Activated T-cell treated with anti-CD3 and anti-CD28 coated beads, Interleukin-2, amount 50 U/mL, for 24 hours (primary cell): ENCODE results near the gene NAALADL2.
"Not testable (repeated sequence)": the region's sequence is repeated elsewhere in the genome, so short reads cannot be mapped to it uniquely, and the experiment has no call there.

ENCODE experiments used
- DNase-seq: peaks from one replicate; pipeline ENCODE4 v3.0.0-alpha.2; 2020
- H3K27ac Mint-ChIP-seq: 2 replicates; pipeline ENCODE4 v1.8.0; 2020; ENCODE audit warnings: mild to moderate bottlenecking, mixed read lengths
- H3K27me3 Mint-ChIP-seq: 2 replicates; pipeline ENCODE4 v1.8.0; 2020; ENCODE audit warnings: mixed read lengths
- H3K36me3 Mint-ChIP-seq: 2 replicates; pipeline ENCODE4 v1.8.0; 2020; ENCODE audit warnings: low read depth, mixed read lengths
- H3K4me1 Mint-ChIP-seq: 2 replicates; pipeline ENCODE4 v1.8.0; 2020; ENCODE audit warnings: low read depth, mixed read lengths
- H3K4me3 Mint-ChIP-seq: 2 replicates; pipeline ENCODE4 v1.8.0; 2020; ENCODE audit warnings: mild to moderate bottlenecking, moderate library complexity, mixed read lengths
- H3K9me3 Mint-ChIP-seq: 2 replicates; pipeline ENCODE4 v1.8.0; 2020; ENCODE audit warnings: mixed read lengths

NAALADL2 gene

GRCh38 chr3:175486255-175486654 lies 627.1 kb downstream of the NAALADL2 start:
- Mint-ChIP-seq H3K27me3 (no peaks in the 10 kb centered on the region), H3K27ac (no peak overlapping the region), H3K4me3 (no peak overlapping the region), H3K9me3 (no peaks in the 10 kb centered on the region), H3K4me1 (no peaks in the 10 kb centered on the region), H3K36me3 (no peaks in the 10 kb centered on the region)
- DNase-seq: no peak

GRCh38 chr3:175489406-175489805 lies 630.3 kb downstream of the NAALADL2 start:
- no peaks in the 10 kb centered on the region for H3K36me3 Mint-ChIP-seq
- no peak for DNase-seq
- H3K4me1 Mint-ChIP-seq: no peaks in the 10 kb centered on the region
- H3K4me3 Mint-ChIP-seq: no peak overlapping the region
- no peaks in the 10 kb centered on the region for H3K27me3 Mint-ChIP-seq
- H3K27ac Mint-ChIP-seq: no peak overlapping the region
- no peaks in the 10 kb centered on the region for H3K9me3 Mint-ChIP-seq

- peaks cover 2% of the 10 kb centered on the region for H3K9me3 Mint-ChIP-seq
- no peak for DNase-seq
- no peaks in the 10 kb centered on the region for H3K27me3 Mint-ChIP-seq
- no peak overlapping the region for H3K27ac Mint-ChIP-seq
- H3K36me3 Mint-ChIP-seq: no peaks in the 10 kb centered on the region
- no peak overlapping the region for H3K4me3 Mint-ChIP-seq
- no peaks in the 10 kb centered on the region for H3K4me1 Mint-ChIP-seq
Measured at GRCh38 chr3:175493301-175493700, 634.2 kb downstream of the NAALADL2 start.

- DNase-seq: no peak
- Mint-ChIP-seq H3K27me3 (no peaks in the 10 kb centered on the region), H3K4me3 (no peak overlapping the region), H3K9me3 (peaks cover 2% of the 10 kb centered on the region), H3K36me3 (no peaks in the 10 kb centered on the region), H3K4me1 (no peaks in the 10 kb centered on the region), H3K27ac (no peak overlapping the region)
Measured at GRCh38 chr3:175495331-175495730, 636.2 kb downstream of the NAALADL2 start.

GRCh38 chr3:175502155-175502554 lies 643.0 kb downstream of the NAALADL2 start:
- H3K9me3 Mint-ChIP-seq: peaks cover 5% of the 10 kb centered on the region
- no peak overlapping the region for H3K4me3 Mint-ChIP-seq
- H3K27ac Mint-ChIP-seq: no peak overlapping the region
- H3K36me3 Mint-ChIP-seq: no peaks in the 10 kb centered on the region
- H3K27me3 Mint-ChIP-seq: no peaks in the 10 kb centered on the region
- no peak for DNase-seq
- no peaks in the 10 kb centered on the region for H3K4me1 Mint-ChIP-seq

GRCh38 chr3:175511219-175511785 lies 652.2 kb downstream of the NAALADL2 start:
- H3K36me3 Mint-ChIP-seq: no peaks in the 10 kb centered on the region
- H3K9me3 Mint-ChIP-seq: peaks cover 5% of the 10 kb centered on the region
- no peak overlapping the region for H3K27ac Mint-ChIP-seq
- DNase-seq: no peak
- H3K4me1 Mint-ChIP-seq: no peaks in the 10 kb centered on the region
- H3K27me3 Mint-ChIP-seq: no peaks in the 10 kb centered on the region
- no peak overlapping the region for H3K4me3 Mint-ChIP-seq

GRCh38 chr3:175512700-175513099 lies 653.6 kb downstream of the NAALADL2 start:
- Mint-ChIP-seq H3K9me3 (peaks cover 5% of the 10 kb centered on the region), H3K27me3 (no peaks in the 10 kb centered on the region), H3K4me3 (no peak overlapping the region), H3K27ac (no peak overlapping the region), H3K4me1 (no peaks in the 10 kb centered on the region), H3K36me3 (no peaks in the 10 kb centered on the region)
- DNase-seq: no peak

GRCh38 chr3:175518459-175518858 lies 659.3 kb downstream of the NAALADL2 start:
- Mint-ChIP-seq H3K4me1 (no peaks in the 10 kb centered on the region), H3K36me3 (no peaks in the 10 kb centered on the region), H3K27ac (no peak overlapping the region), H3K4me3 (no peak overlapping the region), H3K27me3 (no peaks in the 10 kb centered on the region), H3K9me3 (peaks cover 3% of the 10 kb centered on the region)
- DNase-seq: no peak

- no peak for DNase-seq
- Mint-ChIP-seq H3K27ac (no peak overlapping the region), H3K9me3 (peaks cover 3% of the 10 kb centered on the region), H3K4me1 (no peaks in the 10 kb centered on the region), H3K36me3 (no peaks in the 10 kb centered on the region), H3K27me3 (no peaks in the 10 kb centered on the region), H3K4me3 (no peak overlapping the region)
Measured at GRCh38 chr3:175521406-175521805, 662.3 kb downstream of the NAALADL2 start.

- H3K36me3 Mint-ChIP-seq: no peaks in the 10 kb centered on the region
- DNase-seq: no peak
- no peaks in the 10 kb centered on the region for H3K27me3 Mint-ChIP-seq
- H3K27ac Mint-ChIP-seq: no peak overlapping the region
- H3K4me1 Mint-ChIP-seq: peaks cover 2% of the 10 kb centered on the region
- peaks cover 6% of the 10 kb centered on the region for H3K9me3 Mint-ChIP-seq
- H3K4me3 Mint-ChIP-seq: no peak overlapping the region
Measured at GRCh38 chr3:175526191-175526590, 667.1 kb downstream of the NAALADL2 start.

- Mint-ChIP-seq H3K27me3 (no peaks in the 10 kb centered on the region), H3K27ac (no peak overlapping the region), H3K4me3 (no peak overlapping the region), H3K9me3 (peaks cover 6% of the 10 kb centered on the region), H3K4me1 (peaks cover 2% of the 10 kb centered on the region), H3K36me3 (no peaks in the 10 kb centered on the region)
- DNase-seq: no peak
Measured at GRCh38 chr3:175526609-175527280, 667.6 kb downstream of the NAALADL2 start.

- DNase-seq, H3K9me3 Mint-ChIP-seq, H3K4me1 Mint-ChIP-seq, H3K27me3 Mint-ChIP-seq, H3K4me3 Mint-ChIP-seq, H3K36me3 Mint-ChIP-seq, H3K27ac Mint-ChIP-seq: not testable (repeated sequence)
Measured at GRCh38 chr3:175528693-175529092, 669.6 kb downstream of the NAALADL2 start.

GRCh38 chr3:175535351-175535750 lies 676.2 kb downstream of the NAALADL2 start:
- H3K4me1 Mint-ChIP-seq: no peaks in the 10 kb centered on the region
- DNase-seq: no peak
- peaks cover 7% of the 10 kb centered on the region for H3K9me3 Mint-ChIP-seq
- H3K4me3 Mint-ChIP-seq: no peak overlapping the region
- H3K27me3 Mint-ChIP-seq: no peaks in the 10 kb centered on the region
- H3K27ac Mint-ChIP-seq: no peak overlapping the region
- no peaks in the 10 kb centered on the region for H3K36me3 Mint-ChIP-seq

- Mint-ChIP-seq H3K27ac (no peak overlapping the region), H3K4me3 (no peak overlapping the region), H3K27me3 (no peaks in the 10 kb centered on the region), H3K36me3 (no peaks in the 10 kb centered on the region), H3K4me1 (no peaks in the 10 kb centered on the region), H3K9me3 (no peaks in the 10 kb centered on the region)
- DNase-seq: no peak
Measured at GRCh38 chr3:175546115-175546514, 687.0 kb downstream of the NAALADL2 start.

- Mint-ChIP-seq H3K27me3 (no peaks in the 10 kb centered on the region), H3K4me1 (no peaks in the 10 kb centered on the region), H3K27ac (no peak overlapping the region), H3K4me3 (no peak overlapping the region), H3K9me3 (peaks cover 8% of the 10 kb centered on the region), H3K36me3 (no peaks in the 10 kb centered on the region)
- DNase-seq: no peak
Measured at GRCh38 chr3:175552929-175553328, 693.8 kb downstream of the NAALADL2 start.
